HEK293 (cell line): ENCODE measurements around the gene SOX13.

Source experiments
- CTCF ChIA-PET: fragments of 350-600 bp; formaldehyde crosslinking; extraction: SDS; loops from one replicate; lab custom pipeline; 2021; ENCODE audit warnings: antibody characterized with exemption; lab: Yijun Ruan, JAX
- POLR2A ChIA-PET: fragments of 300-600 bp; formaldehyde crosslinking; extraction: SDS; loops from one replicate; lab custom pipeline; 2020; ENCODE audit warnings: antibody characterized with exemption, inconsistent platforms; lab: Yijun Ruan, JAX
- H3K27ac ChIP-seq: fragments of 200-500 bp; sonication (Bioruptor generic); 2 replicates; pipeline ENCODE4 v1.5.1; 2014; ENCODE audit warnings: low read depth, low read length, control low read depth, inconsistent platforms; ENCODE audit errors: extremely low read depth
- H3K36me3 ChIP-seq, 2 experiments: fragments of 200-500 bp in 1 of 2; sonication (Bioruptor generic) in 1 of 2; 1 replicate in 1 of 2; 2 replicates in 1 of 2; pipeline ENCODE4 v1.5.1; 2014 to 2017; ENCODE audit warnings: inconsistent platforms in 2 of 2, low read length in 2 of 2; ENCODE audit not compliant: control insufficient read depth in 2 of 2, insufficient read depth in 1 of 2
- H3K4me1 ChIP-seq: fragments of 200-500 bp; sonication (Bioruptor generic); 2 replicates; pipeline ENCODE4 v1.5.1; 2014; ENCODE audit warnings: mild to moderate bottlenecking, low read length, inconsistent platforms; ENCODE audit not compliant: control insufficient read depth, insufficient read depth
- H3K4me3 ChIP-seq: 2 replicates; pipeline ENCODE4 v1.5.1; 2011; ENCODE audit warnings: low read depth, mild to moderate bottlenecking, control low read depth, low read length, moderate library complexity
- H3K9me3 ChIP-seq: fragments of 200-500 bp; sonication (Bioruptor generic); 2 replicates; pipeline ENCODE4 v1.5.1; 2014; ENCODE audit warnings: low read depth, low read length, inconsistent platforms; ENCODE audit not compliant: control insufficient read depth, insufficient read depth
- EGR2 ChIP-seq: fragments of 450-650 bp; formaldehyde crosslinking; IDR thresholded peaks from 2 replicates; pipeline ENCODE4 v1.5.1; 2016; ENCODE audit warnings: low read depth, missing biosample characterization, missing genetic modification characterization
- HOXD13 ChIP-seq: sonication (generic); formaldehyde crosslinking; IDR thresholded peaks from 2 replicates; pipeline ENCODE4 v1.8.0; 2022; ENCODE audit warnings: missing genetic modification reagents, borderline replicate concordance
- SCRT2 ChIP-seq: fragments of 450-650 bp; formaldehyde crosslinking; IDR thresholded peaks from 2 replicates; pipeline ENCODE4 v1.5.1; 2016; ENCODE audit warnings: missing biosample characterization, missing genetic modification characterization
- ZBTB7A ChIP-seq: fragments of 450-650 bp; formaldehyde crosslinking; IDR thresholded peaks from 2 replicates; pipeline ENCODE4 v1.5.1; 2016; ENCODE audit warnings: low read depth, missing biosample characterization, missing genetic modification characterization
- ZEB2 ChIP-seq: fragments of 450-650 bp; formaldehyde crosslinking; IDR thresholded peaks from 2 replicates; pipeline ENCODE4 v1.5.1; 2016; ENCODE audit warnings: missing biosample characterization, missing genetic modification characterization
- ZFHX2 ChIP-seq: fragments of 450-650 bp; formaldehyde crosslinking; conservative IDR thresholded peaks from 2 replicates; pipeline ENCODE4 v1.5.1; 2016; ENCODE audit warnings: missing biosample characterization, missing genetic modification characterization
- ZNF10 ChIP-seq: fragments of 450-650 bp; formaldehyde crosslinking; IDR thresholded peaks from 2 replicates; pipeline ENCODE4 v1.5.1; 2017; ENCODE audit warnings: missing biosample characterization, missing genetic modification characterization
- ZNF114 ChIP-seq: fragments of 450-650 bp; formaldehyde crosslinking; IDR thresholded peaks from 2 replicates; pipeline ENCODE4 v1.5.0; 2017; ENCODE audit warnings: missing biosample characterization, missing genetic modification characterization
- ZNF138 ChIP-seq: fragments of 450-650 bp; formaldehyde crosslinking; IDR thresholded peaks from 2 replicates; pipeline ENCODE4 v1.5.1; 2016; ENCODE audit warnings: missing biosample characterization, missing genetic modification characterization, borderline replicate concordance
- ZNF155 ChIP-seq: fragments of 450-650 bp; formaldehyde crosslinking; IDR thresholded peaks from 2 replicates; pipeline ENCODE4 v1.5.1; 2016; ENCODE audit warnings: missing biosample characterization, missing genetic modification characterization
- ZNF157 ChIP-seq: fragments of 450-650 bp; formaldehyde crosslinking; IDR thresholded peaks from 2 replicates; pipeline ENCODE4 v1.5.1; 2016; ENCODE audit warnings: missing biosample characterization, missing genetic modification characterization
- ZNF214 ChIP-seq: fragments of 450-650 bp; formaldehyde crosslinking; IDR thresholded peaks from 2 replicates; pipeline ENCODE4 v1.5.1; 2017; ENCODE audit warnings: missing biosample characterization, mild to moderate bottlenecking, missing genetic modification characterization, borderline replicate concordance
- ZNF394 ChIP-seq: fragments of 450-650 bp; formaldehyde crosslinking; IDR thresholded peaks from 2 replicates; pipeline ENCODE4 v1.5.1; 2016; ENCODE audit warnings: missing biosample characterization, missing genetic modification characterization, mild to moderate bottlenecking, moderate library complexity, borderline replicate concordance
- ZNF514 ChIP-seq: fragments of 450-650 bp; formaldehyde crosslinking; IDR thresholded peaks from 2 replicates; pipeline ENCODE4 v1.5.1; 2016; ENCODE audit warnings: missing biosample characterization, missing genetic modification characterization
- ZNF521 ChIP-seq: fragments of 450-650 bp; formaldehyde crosslinking; IDR thresholded peaks from 2 replicates; pipeline ENCODE4 v1.5.1; 2017; ENCODE audit warnings: missing biosample characterization, mild to moderate bottlenecking, missing genetic modification characterization
- ZNF549 ChIP-seq: fragments of 450-650 bp; IDR thresholded peaks from 2 replicates; pipeline ENCODE4 v1.5.1; 2018; ENCODE audit warnings: missing biosample characterization, missing genetic modification characterization, mild to moderate bottlenecking, inconsistent platforms, moderate library complexity
- ZNF626 ChIP-seq: fragments of 450-650 bp; sonication (Bioruptor Pico); formaldehyde crosslinking; IDR thresholded peaks from 2 replicates; pipeline ENCODE4 v1.5.1; 2018; ENCODE audit warnings: missing biosample characterization, missing genetic modification characterization, inconsistent platforms
- ZXDB ChIP-seq: fragments of 450-650 bp; formaldehyde crosslinking; IDR thresholded peaks from 2 replicates; pipeline ENCODE4 v1.5.1; 2016; ENCODE audit warnings: missing biosample characterization, missing genetic modification characterization
- TF ChIP-seq, protein P1 (sequence below): fragments of 450-650 bp; formaldehyde crosslinking; optimal IDR thresholded peaks from 2 replicates; pipeline ENCODE3; 2016; ENCODE audit warnings: missing biosample characterization, mild to moderate bottlenecking, missing genetic modification characterization
- TF ChIP-seq, protein P2 (sequence below): fragments of 450-650 bp; formaldehyde crosslinking; IDR thresholded peaks from 2 replicates; pipeline ENCODE4 v1.5.1; 2016; ENCODE audit warnings: missing biosample characterization, missing genetic modification characterization
- TF ChIP-seq, protein P3 (sequence below): fragments of 450-650 bp; formaldehyde crosslinking; IDR thresholded peaks from 2 replicates; pipeline ENCODE4; 2016; ENCODE audit warnings: missing biosample characterization, missing genetic modification characterization
- TF ChIP-seq, protein P4 (sequence below): IDR thresholded peaks from 2 replicates; pipeline ENCODE4 v1.6.1; 2011; ENCODE audit warnings: mild to moderate bottlenecking, low read depth, low read length, borderline replicate concordance
- TF ChIP-seq, protein P5 (sequence below): fragments of 450-650 bp; formaldehyde crosslinking; IDR thresholded peaks from 2 replicates; pipeline ENCODE4 v1.5.1; 2016; ENCODE audit warnings: missing biosample characterization, missing genetic modification characterization

The SOX13 gene

DNA sequence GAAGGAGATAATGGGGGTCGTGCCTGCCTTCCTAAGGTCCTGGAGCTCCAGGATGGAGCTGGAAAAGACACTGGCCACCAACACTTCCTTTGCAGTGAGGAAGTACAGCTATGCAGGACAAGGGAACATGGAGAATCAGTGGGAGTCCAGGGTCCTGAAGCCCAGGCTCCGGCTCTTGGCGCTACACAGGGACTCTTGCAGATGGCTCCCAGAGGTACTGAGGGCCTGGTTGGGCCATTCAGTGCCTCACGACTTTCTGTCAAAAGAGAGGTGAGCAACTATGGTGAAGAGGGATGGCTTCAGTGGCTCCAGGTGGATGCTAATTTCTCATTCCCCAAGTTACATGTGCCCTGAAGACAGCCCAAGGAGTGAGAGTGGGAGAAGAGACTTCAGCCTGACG, 80.8 kb downstream of the SOX13 start (continued):
- no peak for TF ChIP-seq ZXDB (tag by site-specific recombination)
- TF ChIP-seq ZBTB7A (tag by site-specific recombination) = no peak
- no peak for TF ChIP-seq ZNF155
- TF ChIP-seq, all 188 proteins: peak for 0

DNA sequence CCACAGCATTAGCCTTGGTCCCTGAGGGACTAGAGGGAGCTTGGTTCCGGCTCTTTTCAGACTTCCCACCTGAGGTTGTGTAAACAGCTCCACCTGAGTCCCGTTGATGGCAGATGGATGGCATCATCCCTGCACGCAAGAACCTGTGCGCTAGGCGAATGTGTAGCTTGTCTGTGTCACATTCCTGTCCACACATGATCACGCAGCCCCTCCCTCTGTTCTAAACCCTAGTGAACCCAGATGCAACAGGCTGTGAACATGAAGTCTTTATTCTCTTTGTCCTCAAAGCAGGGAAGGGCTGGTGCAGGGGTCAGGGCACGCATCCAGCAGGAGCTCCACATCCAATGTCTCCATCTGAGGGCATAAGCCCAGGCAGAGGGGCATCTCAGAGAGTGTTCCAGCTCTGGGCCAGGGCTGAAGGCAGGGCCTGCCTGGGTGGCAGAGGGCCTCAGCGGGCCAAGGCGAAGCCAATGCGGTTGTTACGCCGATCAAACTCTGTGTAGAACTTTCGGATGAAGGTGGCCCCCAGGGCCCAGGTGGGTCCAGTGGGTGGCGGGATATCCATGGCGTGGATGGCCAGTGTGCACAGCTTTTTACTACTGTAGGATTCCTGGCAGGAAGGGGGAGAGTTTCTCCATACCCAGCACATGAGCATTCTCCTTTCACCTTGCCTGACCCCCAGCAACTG, 81.8 kb downstream of the SOX13 start:
- TF ChIP-seq, protein P1, sequence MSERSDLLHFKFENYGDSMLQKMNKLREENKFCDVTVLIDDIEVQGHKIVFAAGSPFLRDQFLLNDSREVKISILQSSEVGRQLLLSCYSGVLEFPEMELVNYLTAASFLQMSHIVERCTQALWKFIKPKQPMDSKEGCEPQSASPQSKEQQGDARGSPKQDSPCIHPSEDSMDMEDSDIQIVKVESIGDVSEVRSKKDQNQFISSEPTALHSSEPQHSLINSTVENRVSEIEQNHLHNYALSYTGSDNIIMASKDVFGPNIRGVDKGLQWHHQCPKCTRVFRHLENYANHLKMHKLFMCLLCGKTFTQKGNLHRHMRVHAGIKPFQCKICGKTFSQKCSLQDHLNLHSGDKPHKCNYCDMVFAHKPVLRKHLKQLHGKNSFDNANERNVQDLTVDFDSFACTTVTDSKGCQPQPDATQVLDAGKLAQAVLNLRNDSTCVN = no peak
- peak; percentile 66 for TF ChIP-seq SCRT2 (tag by site-specific recombination)
- peaks cover 3% of the 10 kb centered on the region for H3K4me1 ChIP-seq
- ChIA-PET POLR2A (no interaction called here), CTCF (interaction anchor here (0.6 to 1.4 kb wide), 5 partner anchors 8 to 217 kb away, joined by 3 to 5 read pairs (median 3); no protein-coding TSS in a partner anchor)
- no peak overlapping the region for H3K4me3 ChIP-seq
- H3K9me3 ChIP-seq = no peaks in the 10 kb centered on the region
- H3K27ac ChIP-seq = no peak overlapping the region
- no peaks in the 10 kb centered on the region for H3K36me3 ChIP-seq

DNA sequence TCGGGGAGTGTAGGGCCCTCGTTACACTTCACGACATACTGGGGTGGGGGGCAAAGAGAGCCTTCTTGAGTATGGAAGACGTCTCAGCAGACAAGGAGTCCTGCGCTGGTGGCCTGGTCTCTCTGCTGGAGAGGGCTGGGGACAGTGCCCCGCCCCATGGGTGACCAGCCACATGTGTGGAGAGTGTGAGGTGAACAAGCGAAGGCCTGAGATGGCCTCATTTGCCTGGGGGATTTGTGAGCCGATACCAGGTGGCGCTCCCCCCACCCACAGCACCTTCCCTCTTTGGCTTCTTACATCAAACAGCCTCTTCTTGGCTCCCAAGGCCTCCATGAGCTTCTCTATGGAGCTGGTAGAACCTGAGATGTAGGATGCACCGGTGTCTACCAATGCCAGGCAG, 83.0 kb downstream of the SOX13 start:
- ChIA-PET CTCF (no interaction called here), POLR2A (no interaction called here)
- Histone ChIP-seq H3K4me3 (no peak overlapping the region), H3K27ac (no peak overlapping the region), H3K36me3 (no peaks in the 10 kb centered on the region), H3K9me3 (no peaks in the 10 kb centered on the region), H3K4me1 (peaks cover 3% of the 10 kb centered on the region)
- TF ChIP-seq ZNF394 (tag by site-specific recombination) = no peak
- no peak for TF ChIP-seq EGR2
- TF ChIP-seq, protein P2, sequence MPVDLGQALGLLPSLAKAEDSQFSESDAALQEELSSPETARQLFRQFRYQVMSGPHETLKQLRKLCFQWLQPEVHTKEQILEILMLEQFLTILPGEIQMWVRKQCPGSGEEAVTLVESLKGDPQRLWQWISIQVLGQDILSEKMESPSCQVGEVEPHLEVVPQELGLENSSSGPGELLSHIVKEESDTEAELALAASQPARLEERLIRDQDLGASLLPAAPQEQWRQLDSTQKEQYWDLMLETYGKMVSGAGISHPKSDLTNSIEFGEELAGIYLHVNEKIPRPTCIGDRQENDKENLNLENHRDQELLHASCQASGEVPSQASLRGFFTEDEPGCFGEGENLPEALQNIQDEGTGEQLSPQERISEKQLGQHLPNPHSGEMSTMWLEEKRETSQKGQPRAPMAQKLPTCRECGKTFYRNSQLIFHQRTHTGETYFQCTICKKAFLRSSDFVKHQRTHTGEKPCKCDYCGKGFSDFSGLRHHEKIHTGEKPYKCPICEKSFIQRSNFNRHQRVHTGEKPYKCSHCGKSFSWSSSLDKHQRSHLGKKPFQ (tag by site-specific recombination) = no peak
- TF ChIP-seq ZNF114 (tag by site-specific recombination) = no peak
- TF ChIP-seq, protein P3, sequence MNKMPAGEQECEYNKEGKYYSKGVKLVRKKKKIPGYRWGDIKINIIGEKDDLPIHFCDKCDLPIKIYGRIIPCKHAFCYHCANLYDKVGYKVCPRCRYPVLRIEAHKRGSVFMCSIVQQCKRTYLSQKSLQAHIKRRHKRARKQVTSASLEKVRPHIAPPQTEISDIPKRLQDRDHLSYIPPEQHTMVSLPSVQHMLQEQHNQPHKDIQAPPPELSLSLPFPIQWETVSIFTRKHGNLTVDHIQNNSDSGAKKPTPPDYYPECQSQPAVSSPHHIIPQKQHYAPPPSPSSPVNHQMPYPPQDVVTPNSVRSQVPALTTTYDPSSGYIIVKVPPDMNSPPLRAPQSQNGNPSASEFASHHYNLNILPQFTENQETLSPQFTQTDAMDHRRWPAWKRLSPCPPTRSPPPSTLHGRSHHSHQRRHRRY (tag by site-specific recombination) = no peak
- no peak for TF ChIP-seq ZNF514 (tag by site-specific recombination)
- no peak for TF ChIP-seq ZNF157 (tag by site-specific recombination)

DNA sequence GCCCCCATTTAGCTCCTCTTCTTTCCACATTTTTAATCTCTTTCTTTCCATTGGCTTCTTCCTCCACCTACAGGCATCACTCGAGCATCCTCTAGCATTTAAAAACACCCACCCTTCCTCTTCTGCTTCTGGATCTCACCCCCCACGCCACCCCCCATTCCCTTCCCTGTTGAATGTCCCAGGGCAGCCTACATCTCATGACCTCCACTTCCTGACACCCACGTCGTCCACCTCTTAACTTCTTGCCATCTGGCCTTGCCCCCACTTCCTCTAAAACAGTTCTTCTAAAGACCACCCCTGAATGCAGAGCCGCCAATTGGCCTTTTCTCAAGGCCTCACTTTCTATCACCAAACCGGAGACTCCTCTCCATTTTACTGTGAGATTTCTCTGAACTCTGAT, 85.0 kb downstream of the SOX13 start:
- ChIA-PET CTCF (interaction anchor here (0.5 to 14.1 kb wide), 5 partner anchors 49 to 1347 kb away, joined by 4 to 178 read pairs (median 6); partner anchors contain the start of genes GOLT1A and PLEKHA6), POLR2A (no interaction called here)
- H3K4me1 ChIP-seq = no peaks in the 10 kb centered on the region
- H3K9me3 ChIP-seq = no peaks in the 10 kb centered on the region
- no peak overlapping the region for H3K4me3 ChIP-seq
- no peak overlapping the region for H3K27ac ChIP-seq
- H3K36me3 ChIP-seq = no peaks in the 10 kb centered on the region
- TF ChIP-seq ZNF626 (tag by site-specific recombination) = no peak
- TF ChIP-seq ZNF521 = no peak
- TF ChIP-seq ZNF138 (tag by site-specific recombination) = no peak
- TF ChIP-seq ZNF549 (tag by site-specific recombination) = no peak
- TF ChIP-seq, protein P4, sequence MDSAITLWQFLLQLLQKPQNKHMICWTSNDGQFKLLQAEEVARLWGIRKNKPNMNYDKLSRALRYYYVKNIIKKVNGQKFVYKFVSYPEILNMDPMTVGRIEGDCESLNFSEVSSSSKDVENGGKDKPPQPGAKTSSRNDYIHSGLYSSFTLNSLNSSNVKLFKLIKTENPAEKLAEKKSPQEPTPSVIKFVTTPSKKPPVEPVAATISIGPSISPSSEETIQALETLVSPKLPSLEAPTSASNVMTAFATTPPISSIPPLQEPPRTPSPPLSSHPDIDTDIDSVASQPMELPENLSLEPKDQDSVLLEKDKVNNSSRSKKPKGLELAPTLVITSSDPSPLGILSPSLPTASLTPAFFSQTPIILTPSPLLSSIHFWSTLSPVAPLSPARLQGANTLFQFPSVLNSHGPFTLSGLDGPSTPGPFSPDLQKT = no peak
- peak; percentile 99 for TF ChIP-seq EGR2
- TF ChIP-seq ZNF214 (tag by site-specific recombination) = no peak
- no peak for TF ChIP-seq HOXD13 (CRISPR knock-in tag)
- no peak for TF ChIP-seq ZNF10 (tag by site-specific recombination)
- TF ChIP-seq ZFHX2 = peak; percentile 92
- TF ChIP-seq, protein P5, sequence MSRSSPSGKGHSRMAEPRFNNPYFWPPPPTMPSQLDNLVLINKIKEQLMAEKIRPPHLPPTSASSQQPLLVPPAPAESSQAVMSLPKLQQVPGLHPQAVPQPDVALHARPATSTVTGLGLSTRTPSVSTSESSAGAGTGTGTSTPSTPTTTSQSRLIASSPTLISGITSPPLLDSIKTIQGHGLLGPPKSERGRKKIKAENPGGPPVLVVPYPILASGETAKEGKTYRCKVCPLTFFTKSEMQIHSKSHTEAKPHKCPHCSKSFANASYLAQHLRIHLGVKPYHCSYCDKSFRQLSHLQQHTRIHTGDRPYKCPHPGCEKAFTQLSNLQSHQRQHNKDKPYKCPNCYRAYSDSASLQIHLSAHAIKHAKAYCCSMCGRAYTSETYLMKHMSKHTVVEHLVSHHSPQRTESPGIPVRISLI (tag by site-specific recombination) = no peak
- TF ChIP-seq ZEB2 = no peak
